HL-60 (cell line): Measurements from ENCODE around the gene FOXP4.
A peak's percentile ranks its signal among the peaks of the same experiment; 100 is the strongest.

Experiments
- DNase-seq, 2 experiments: peaks; one replicate each; pipeline ENCODE4 v3.0.0-alpha.2; 2010 to 2020; ENCODE audit warnings: low read depth in 1 of 2, low spot score in 1 of 2
- H3K27ac ChIP-seq: fragments of 250-450 bp; sonication (Bioruptor Pico); replicated peaks from 2 replicates; pipeline ENCODE4 v1.5.1; 2020; ENCODE audit warnings: mild to moderate bottlenecking, moderate library complexity
- H3K27me3 ChIP-seq: fragments of 250-450 bp; sonication (Bioruptor Pico); 2 replicates; pipeline ENCODE4 v1.5.1; 2021; ENCODE audit warnings: mild to moderate bottlenecking, moderate library complexity; ENCODE audit not compliant: insufficient read depth, poor library complexity, severe bottlenecking
- H3K4me3 ChIP-seq: replicated peaks from 2 replicates; pipeline ENCODE4 v1.5.1; 2011; ENCODE audit warnings: mild to moderate bottlenecking, control low read depth, low read length; ENCODE audit not compliant: insufficient read depth
- GABPA ChIP-seq: IDR thresholded peaks from 2 replicates; pipeline ENCODE4 v1.6.1; 2012; ENCODE audit warnings: low read depth
- POLR2AphosphoS5 ChIP-seq: IDR thresholded peaks from 2 replicates; pipeline ENCODE4 v1.6.1; 2012; ENCODE audit warnings: low read depth
- SPI1 ChIP-seq: IDR thresholded peaks from 2 replicates; pipeline ENCODE4 v1.6.1; 2012; ENCODE audit warnings: low read depth, mild to moderate bottlenecking, borderline replicate concordance
- TF ChIP-seq, protein P1 (sequence below): IDR thresholded peaks from 2 replicates; pipeline ENCODE4 v1.6.1; 2012; ENCODE audit warnings: low read depth; ENCODE audit not compliant: insufficient replicate concordance
- TF ChIP-seq, protein P2 (sequence below): IDR thresholded peaks from one replicate; pipeline ENCODE4 v1.5.1; 2011; ENCODE audit warnings: low read length, control low read depth, inconsistent platforms; ENCODE audit not compliant: insufficient read depth

FOXP4 gene

DNA sequence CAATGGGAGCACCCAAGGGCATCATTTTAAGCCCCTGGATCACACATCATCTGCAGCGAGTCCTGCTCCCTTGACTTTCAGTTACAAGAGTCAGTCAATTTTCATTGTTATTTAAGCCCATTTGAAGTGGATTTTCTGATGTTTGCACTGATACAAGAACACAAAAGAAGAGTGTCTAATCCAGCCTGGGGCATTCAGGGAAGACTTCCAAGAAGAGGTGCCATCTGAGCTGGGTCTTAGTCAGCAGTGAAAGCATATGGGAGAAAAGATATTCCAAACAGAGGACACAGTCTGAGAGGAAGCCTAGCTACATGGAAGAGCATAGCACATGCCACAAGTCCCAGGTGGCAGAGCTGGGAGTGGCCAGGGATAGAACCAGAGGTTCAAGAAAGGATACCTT, 10.4 kb upstream of the FOXP4 start:
- TF ChIP-seq, protein P1, sequence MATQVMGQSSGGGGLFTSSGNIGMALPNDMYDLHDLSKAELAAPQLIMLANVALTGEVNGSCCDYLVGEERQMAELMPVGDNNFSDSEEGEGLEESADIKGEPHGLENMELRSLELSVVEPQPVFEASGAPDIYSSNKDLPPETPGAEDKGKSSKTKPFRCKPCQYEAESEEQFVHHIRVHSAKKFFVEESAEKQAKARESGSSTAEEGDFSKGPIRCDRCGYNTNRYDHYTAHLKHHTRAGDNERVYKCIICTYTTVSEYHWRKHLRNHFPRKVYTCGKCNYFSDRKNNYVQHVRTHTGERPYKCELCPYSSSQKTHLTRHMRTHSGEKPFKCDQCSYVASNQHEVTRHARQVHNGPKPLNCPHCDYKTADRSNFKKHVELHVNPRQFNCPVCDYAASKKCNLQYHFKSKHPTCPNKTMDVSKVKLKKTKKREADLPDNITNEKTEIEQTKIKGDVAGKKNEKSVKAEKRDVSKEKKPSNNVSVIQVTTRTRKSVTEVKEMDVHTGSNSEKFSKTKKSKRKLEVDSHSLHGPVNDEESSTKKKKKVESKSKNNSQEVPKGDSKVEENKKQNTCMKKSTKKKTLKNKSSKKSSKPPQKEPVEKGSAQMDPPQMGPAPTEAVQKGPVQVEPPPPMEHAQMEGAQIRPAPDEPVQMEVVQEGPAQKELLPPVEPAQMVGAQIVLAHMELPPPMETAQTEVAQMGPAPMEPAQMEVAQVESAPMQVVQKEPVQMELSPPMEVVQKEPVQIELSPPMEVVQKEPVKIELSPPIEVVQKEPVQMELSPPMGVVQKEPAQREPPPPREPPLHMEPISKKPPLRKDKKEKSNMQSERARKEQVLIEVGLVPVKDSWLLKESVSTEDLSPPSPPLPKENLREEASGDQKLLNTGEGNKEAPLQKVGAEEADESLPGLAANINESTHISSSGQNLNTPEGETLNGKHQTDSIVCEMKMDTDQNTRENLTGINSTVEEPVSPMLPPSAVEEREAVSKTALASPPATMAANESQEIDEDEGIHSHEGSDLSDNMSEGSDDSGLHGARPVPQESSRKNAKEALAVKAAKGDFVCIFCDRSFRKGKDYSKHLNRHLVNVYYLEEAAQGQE = no peak
- TF ChIP-seq POLR2AphosphoS5 = no peak
- TF ChIP-seq, protein P2, sequence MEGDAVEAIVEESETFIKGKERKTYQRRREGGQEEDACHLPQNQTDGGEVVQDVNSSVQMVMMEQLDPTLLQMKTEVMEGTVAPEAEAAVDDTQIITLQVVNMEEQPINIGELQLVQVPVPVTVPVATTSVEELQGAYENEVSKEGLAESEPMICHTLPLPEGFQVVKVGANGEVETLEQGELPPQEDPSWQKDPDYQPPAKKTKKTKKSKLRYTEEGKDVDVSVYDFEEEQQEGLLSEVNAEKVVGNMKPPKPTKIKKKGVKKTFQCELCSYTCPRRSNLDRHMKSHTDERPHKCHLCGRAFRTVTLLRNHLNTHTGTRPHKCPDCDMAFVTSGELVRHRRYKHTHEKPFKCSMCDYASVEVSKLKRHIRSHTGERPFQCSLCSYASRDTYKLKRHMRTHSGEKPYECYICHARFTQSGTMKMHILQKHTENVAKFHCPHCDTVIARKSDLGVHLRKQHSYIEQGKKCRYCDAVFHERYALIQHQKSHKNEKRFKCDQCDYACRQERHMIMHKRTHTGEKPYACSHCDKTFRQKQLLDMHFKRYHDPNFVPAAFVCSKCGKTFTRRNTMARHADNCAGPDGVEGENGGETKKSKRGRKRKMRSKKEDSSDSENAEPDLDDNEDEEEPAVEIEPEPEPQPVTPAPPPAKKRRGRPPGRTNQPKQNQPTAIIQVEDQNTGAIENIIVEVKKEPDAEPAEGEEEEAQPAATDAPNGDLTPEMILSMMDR = no peak
- TF ChIP-seq GABPA = no peak
- TF ChIP-seq SPI1 = no peak
- H3K27me3 ChIP-seq = no peaks in the 10 kb centered on the region
- DNase-seq = no peak
- no peak overlapping the region for H3K27ac ChIP-seq
- no peak overlapping the region for H3K4me3 ChIP-seq

DNA sequence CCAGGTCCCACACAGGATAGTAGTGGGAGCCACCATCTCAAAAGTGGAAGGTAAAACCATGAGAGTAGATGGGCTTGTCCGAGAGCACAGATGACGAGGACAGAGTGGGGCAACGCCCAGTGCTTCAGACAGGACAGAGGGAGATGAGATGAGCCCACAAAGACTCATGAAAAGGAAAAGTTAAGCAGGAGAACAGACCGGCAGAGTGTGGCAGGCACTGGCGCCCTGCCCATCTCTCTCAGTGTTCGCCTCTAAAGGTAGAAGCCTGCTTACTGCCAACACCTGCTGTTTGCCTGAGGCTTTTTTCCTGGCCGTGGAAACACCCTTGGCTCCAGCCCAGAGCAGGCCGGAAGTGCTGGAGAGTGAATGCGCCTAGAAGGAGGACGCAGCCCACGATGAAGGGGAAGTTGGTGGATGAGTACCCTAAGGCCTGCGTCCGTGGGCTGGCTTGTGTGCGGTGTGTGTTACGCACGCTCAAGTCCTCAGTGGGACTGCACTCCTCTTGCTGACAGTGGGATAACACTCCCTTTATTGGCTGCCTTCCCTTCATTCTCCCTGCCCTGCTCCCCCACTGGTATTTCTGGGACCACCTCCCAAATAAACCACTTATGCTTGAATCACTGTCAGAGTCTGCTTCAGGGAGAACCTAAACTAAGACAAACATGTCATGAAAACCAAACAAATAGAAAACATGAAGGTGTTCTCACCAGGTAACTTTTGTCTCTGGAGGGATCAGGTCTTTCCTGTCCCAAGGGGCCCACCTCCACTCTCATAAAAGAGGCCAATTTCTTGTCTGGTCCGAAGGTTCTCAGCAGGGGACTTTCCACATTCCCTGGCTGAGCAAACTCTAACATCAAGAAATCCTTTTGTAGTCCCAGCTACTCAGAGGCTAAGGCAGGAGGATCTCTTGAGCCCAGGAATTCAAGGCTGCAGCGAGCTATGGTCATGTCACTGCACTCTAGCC, 9.1 kb upstream of the FOXP4 start:
- Histone ChIP-seq H3K4me3 (no peak overlapping the region), H3K27me3 (no peaks in the 10 kb centered on the region), H3K27ac (peak overlapping the region; percentile 89)
- TF ChIP-seq SPI1 = peak; percentile 42; the same call in 1 of the 2 replicates
- TF ChIP-seq, protein P2 = no peak
- no peak for TF ChIP-seq GABPA
- TF ChIP-seq, protein P1 = no peak
- peak; percentile 50 for TF ChIP-seq POLR2AphosphoS5
- peak; percentile 50 to 64 for DNase-seq

DNA sequence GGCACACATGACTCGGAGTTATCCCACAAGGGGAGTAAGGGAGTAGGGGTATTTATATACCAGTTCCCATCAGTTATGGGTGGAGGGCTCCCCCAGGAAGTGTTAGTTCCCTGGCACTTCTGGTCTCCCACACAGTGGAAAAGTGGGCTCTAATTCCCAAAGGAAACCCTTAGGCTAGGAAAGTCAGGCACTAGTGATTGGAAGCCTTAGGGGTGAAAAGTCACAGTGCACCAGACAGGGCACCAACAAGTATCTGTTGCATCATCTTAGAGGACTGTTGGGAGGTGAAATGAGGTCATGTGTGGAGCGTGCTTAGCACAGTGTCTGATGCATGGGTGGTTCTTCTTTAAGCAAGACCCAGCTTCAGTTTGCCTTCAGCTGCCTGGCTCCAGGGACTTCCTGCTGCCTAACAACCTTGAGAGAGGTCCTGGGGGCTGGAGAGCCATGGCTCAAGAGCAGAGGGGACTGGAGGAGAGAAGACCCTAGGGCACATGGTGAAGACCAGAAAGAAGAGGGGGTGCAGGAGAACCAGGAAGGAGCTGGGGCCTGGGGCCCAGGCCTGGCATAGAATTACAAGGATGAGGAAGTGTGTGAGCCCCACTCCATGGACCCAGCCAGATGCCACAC, 7.5 kb upstream of the FOXP4 start:
- peak; percentile 76 for TF ChIP-seq POLR2AphosphoS5
- TF ChIP-seq, protein P2 = no peak
- peak; percentile 90 for TF ChIP-seq SPI1
- TF ChIP-seq, protein P1 = no peak

More for the DNA sequence above, 7.5 kb upstream of the FOXP4 start:
- no peak overlapping the region for H3K4me3 ChIP-seq
- peak overlapping the region; percentile 89 for H3K27ac ChIP-seq
- peak; percentile 88 to 90 for DNase-seq
- no peaks in the 10 kb centered on the region for H3K27me3 ChIP-seq
